Nephron progenitor cell (in vitro differentiated cells): Measurements from ENCODE around the gene ALPG.
A peak's percentile ranks its signal among the peaks of the same experiment; 100 is the strongest.

Source experiments
- DNase-seq: peaks from one replicate; pipeline ENCODE4 v3.0.0; 2021
- H3K27ac Mint-ChIP-seq: 2 replicates; pipeline ENCODE4 v1.8.0; 2021; ENCODE audit warnings: mild to moderate bottlenecking, moderate library complexity, mixed read lengths
- H3K27me3 Mint-ChIP-seq: 2 replicates; pipeline ENCODE4 v1.8.0; 2021; ENCODE audit warnings: mild to moderate bottlenecking, low read depth, mixed read lengths; ENCODE audit not compliant: poor library complexity
- H3K36me3 Mint-ChIP-seq: 2 replicates; pipeline ENCODE4 v1.8.0; 2021; ENCODE audit warnings: low read depth, mixed read lengths
- H3K4me1 Mint-ChIP-seq: 2 replicates; pipeline ENCODE4 v1.8.0; 2021; ENCODE audit warnings: mixed read lengths
- H3K4me3 Mint-ChIP-seq: 2 replicates; pipeline ENCODE4 v1.8.0; 2021; ENCODE audit warnings: mild to moderate bottlenecking, moderate library complexity, mixed read lengths
- H3K9me3 Mint-ChIP-seq: 2 replicates; pipeline ENCODE4 v1.8.0; 2021; ENCODE audit warnings: mild to moderate bottlenecking, moderate library complexity, mixed read lengths
- TF ChIP-seq, protein P1 (sequence below): fragments of 200-600 bp; sonication (generic); IDR thresholded peaks from 2 replicates; pipeline ENCODE4 v1.5.0; 2021; ENCODE audit warnings: antibody characterized with exemption

Gene ALPG

DNA sequence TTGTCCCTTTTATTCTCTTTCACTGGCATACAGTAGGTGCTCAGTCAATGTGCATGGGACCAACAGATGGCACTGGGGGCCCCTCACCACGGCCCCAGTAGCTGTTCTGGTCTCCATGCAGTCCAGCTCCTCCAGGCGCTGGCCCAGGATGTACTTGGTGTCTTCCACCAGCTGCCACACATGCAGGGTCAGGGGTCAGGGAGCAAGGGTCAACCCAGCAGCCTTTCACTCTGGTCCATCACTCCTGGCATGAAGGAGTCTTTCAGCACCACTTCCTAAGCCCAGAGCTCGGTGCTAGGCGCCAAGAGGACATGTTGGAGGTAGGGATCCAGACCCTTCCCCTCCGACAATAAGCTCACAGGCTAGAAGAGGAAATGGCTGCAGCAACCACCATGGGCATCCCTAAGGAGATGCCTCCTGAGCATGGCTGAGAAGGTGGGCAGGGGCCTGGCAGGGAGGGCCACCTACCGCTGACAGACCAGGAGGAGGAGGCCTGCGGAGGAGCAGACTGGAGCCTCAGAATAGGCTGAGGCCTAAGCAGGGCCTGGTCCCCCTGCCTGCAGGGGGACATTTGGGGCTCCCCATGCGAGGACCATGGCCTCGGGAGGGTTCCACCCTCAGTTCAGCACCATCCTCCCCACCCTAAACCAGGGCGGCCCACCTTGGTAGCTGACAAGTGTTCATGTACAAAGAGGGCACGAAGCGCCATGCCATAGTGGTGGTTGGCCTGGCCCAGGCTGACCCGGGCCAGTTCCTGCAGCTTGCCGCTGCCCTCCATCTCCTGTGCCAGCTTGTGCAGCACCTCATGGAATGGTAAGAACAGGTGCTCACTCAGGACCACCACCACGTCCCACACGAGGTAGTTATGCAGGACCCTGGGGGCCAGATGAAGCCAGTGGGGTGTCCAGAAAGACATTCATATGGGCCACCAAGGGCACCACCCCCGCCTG is 10.2 kb downstream of the ALPG start:
- Mint-ChIP-seq H3K27me3 (peaks cover 96% of the 10 kb centered on the region), H3K36me3 (peaks cover 1% of the 10 kb centered on the region), H3K9me3 (peaks cover 4% of the 10 kb centered on the region), H3K27ac (no peak overlapping the region), H3K4me3 (no peak overlapping the region), H3K4me1 (peaks cover 11% of the 10 kb centered on the region)
- no peak for DNase-seq
- TF ChIP-seq, protein P1, sequence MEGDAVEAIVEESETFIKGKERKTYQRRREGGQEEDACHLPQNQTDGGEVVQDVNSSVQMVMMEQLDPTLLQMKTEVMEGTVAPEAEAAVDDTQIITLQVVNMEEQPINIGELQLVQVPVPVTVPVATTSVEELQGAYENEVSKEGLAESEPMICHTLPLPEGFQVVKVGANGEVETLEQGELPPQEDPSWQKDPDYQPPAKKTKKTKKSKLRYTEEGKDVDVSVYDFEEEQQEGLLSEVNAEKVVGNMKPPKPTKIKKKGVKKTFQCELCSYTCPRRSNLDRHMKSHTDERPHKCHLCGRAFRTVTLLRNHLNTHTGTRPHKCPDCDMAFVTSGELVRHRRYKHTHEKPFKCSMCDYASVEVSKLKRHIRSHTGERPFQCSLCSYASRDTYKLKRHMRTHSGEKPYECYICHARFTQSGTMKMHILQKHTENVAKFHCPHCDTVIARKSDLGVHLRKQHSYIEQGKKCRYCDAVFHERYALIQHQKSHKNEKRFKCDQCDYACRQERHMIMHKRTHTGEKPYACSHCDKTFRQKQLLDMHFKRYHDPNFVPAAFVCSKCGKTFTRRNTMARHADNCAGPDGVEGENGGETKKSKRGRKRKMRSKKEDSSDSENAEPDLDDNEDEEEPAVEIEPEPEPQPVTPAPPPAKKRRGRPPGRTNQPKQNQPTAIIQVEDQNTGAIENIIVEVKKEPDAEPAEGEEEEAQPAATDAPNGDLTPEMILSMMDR = no peak

DNA sequence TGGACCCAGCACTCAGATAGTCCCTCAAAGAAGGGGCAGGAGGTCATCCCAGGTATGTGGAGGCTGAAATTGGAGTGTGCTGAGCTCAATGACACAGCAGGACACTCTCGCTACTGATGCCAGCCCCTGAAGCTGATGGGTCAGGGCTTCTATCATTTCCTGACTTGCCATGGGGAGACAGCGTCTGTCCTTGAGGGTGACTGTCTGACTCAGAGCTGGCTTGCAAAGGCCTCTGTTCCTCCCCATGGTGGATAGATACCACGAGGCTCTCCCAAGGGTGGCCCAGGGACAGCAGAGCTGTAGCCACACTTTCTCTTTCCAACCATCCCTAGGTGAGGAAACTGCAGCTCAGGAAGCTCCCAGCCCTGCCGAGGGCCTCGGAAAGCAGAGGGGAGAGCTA is 10.8 kb downstream of the ALPG start:
- Mint-ChIP-seq H3K27me3 (peaks cover 99% of the 10 kb centered on the region), H3K36me3 (peaks cover 8% of the 10 kb centered on the region), H3K4me3 (no peak overlapping the region), H3K9me3 (peaks cover 10% of the 10 kb centered on the region), H3K27ac (no peak overlapping the region), H3K4me1 (peaks cover 11% of the 10 kb centered on the region)
- TF ChIP-seq, protein P1 = no peak
- DNase-seq = no peak

DNA sequence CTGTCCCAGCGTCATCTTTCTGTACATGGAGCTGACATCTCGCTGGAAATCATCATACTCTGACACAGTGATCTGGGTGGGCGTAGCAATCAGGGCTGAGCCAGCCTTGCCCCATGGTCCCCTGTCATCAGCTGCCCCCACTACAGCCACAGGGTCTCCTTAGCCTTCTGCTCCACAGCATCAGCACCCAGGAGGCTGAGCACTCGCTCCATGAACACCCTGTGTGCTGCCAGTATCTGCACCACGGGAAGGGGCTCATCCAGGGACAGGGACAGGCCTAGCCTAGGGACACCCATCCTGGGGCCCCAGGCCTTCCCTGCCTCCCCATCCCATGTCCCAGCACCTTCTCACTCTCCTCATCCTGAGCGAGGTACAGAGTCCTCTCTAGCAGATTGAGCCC is 11.4 kb downstream of the ALPG start:
- Mint-ChIP-seq H3K9me3 (peaks cover 16% of the 10 kb centered on the region), H3K27me3 (peaks cover 99% of the 10 kb centered on the region), H3K27ac (no peak overlapping the region), H3K4me3 (peak overlapping the region; percentile 74), H3K4me1 (peaks cover 11% of the 10 kb centered on the region), H3K36me3 (peaks cover 11% of the 10 kb centered on the region)
- TF ChIP-seq, protein P1 = no peak
- no peak for DNase-seq

DNA sequence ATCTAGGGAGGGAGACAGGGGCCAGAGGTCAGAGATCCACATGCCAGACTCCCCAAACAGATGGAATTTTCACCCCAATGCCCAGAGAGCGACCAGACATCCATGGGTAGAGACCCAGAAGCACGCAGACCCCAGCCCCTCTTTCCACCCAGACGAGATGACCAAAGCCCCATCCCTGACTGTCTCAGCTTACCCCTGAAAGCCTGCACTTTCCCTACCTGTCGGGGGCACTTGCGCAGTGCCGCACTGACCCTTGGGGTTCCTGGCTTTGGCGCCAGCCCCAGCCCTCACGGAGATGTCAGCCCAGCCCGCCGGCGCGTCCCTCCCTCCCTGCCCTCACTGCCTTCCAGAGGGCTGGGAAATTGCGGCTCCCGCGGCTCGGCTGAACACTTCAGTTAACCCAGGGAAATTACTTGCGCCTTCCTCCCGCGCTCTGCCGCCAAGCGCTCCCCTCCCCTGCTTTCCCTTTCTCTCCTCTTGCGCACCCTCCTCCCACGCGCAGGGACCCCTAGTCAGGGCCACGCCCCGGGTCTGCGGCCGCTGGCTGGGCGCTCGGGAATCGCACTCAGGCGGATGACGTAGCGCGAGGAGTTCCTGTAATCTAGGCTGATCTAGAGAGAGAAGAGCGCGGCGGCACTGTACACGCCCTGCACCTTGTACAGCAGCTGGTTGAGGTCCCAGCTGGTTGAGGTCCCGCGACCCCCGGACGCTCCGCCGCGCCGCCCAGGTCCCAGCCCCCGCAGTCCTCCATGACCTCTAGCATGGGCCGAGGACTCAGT is 12.0 kb downstream of the ALPG start:
- peak; percentile 75 for DNase-seq
- Mint-ChIP-seq H3K4me3 (peak overlapping the region; percentile 74), H3K27ac (no peak overlapping the region), H3K9me3 (peaks cover 22% of the 10 kb centered on the region), H3K4me1 (peaks cover 11% of the 10 kb centered on the region), H3K27me3 (peaks cover 99% of the 10 kb centered on the region), H3K36me3 (peaks cover 11% of the 10 kb centered on the region)
- TF ChIP-seq, protein P1 = no peak

DNA sequence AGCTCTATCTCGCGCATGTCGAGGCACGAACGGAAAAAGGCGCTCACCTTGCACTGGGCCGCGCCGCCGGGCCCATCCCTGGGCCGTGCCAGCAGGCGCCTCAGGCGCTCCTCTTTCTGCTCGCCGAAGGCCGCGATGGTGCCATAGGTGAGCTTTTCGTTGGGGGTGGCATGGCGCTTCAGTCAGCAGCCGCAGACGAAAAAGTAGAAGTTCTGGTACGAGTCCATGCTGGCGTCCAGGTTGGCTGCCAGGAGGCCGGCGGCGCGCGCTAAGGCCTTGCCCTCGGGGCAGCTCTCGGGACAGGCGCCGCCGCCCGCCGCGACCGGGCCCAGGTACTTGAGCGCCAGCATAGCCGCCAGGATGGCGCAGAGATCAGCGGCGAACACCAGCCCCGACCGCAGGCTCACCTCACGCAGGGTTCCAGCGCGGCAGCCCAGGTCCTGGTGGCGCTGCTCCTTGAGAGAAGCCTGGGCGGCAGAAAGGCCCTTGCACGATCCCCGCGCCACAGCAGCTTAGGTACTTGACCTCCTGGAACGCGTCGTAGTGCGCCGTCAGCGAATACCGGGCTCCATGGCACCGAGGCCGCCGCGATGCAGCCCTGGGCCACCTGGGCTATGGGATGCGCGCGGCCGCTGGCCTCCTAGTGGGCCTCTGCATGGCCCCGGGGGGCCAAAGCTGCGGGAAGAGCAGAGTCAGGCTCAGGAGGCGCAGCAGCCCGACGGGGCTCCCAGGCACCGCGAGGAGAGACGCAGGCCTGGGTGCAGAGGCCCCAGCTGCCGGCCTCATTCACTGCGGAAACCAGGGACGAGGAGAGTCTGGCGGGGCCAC is 12.8 kb downstream of the ALPG start:
- peak; percentile 47 for DNase-seq

More for the DNA sequence above, 12.8 kb downstream of the ALPG start:
- Mint-ChIP-seq H3K4me3 (peak overlapping the region; percentile 74), H3K27ac (no peak overlapping the region), H3K36me3 (peaks cover 11% of the 10 kb centered on the region), H3K27me3 (peaks cover 99% of the 10 kb centered on the region), H3K4me1 (peaks cover 11% of the 10 kb centered on the region), H3K9me3 (peaks cover 27% of the 10 kb centered on the region)
- TF ChIP-seq, protein P1 = no peak
